PFSK-1 (cell line): ENCODE measurements around the gene IL15.

Experiments used
- REST ChIP-seq, 2 experiments: IDR thresholded peaks; 2 replicates each; pipeline versions ENCODE4 v1.6.1 to v1.8.0; 2011 to 2012; ENCODE audit warnings: low read depth in 2 of 2, low read length in 2 of 2, control low read depth in 1 of 2, inconsistent platforms in 1 of 2, mild to moderate bottlenecking in 1 of 2, moderate library complexity in 1 of 2; ENCODE audit not compliant: insufficient read depth in 1 of 2
- SIN3A ChIP-seq: IDR thresholded peaks from 2 replicates; pipeline ENCODE4 v1.6.1; 2012; ENCODE audit warnings: mild to moderate bottlenecking, low read length, moderate library complexity, borderline replicate concordance; ENCODE audit not compliant: insufficient read depth

GRCh38 chr4:141713771-141714445, 77.5 kb downstream of the IL15 start:
- TF ChIP-seq REST (IDR thresholded peaks at IDR 0.05; ENCODE audit: insufficient read depth in 1 of 2, low read depth in 2 of 2, low read length in 2 of 2) (no peak), SIN3A (no peak)
